Ureter (tissue), 1 donor: ENCODE results near the gene ANKRD39. TPM values are rescaled to one million over a fixed set of nuclear protein-coding genes. Genes with fewer than 3 reads are reported as not detected.
A peak's percentile ranks its signal among the peaks of the same experiment; 100 is the strongest.
"Not testable (repeated sequence)": the region's sequence is repeated elsewhere in the genome, so short reads cannot be mapped to it uniquely, and the experiment has no call there.

Experiments
- DNase-seq: peaks from one replicate; pipeline ENCODE4 v3.0.0-alpha.2; 2020; ENCODE audit warnings: low spot score
- total RNA-seq: library from RNA; stranded (reverse); gene quantifications from one replicate; pipeline ENCODE4 v1.2.4, GENCODE V29; 2023
- donor health status: DM: yes; HTN: yes; CAD: no.

The ANKRD39 gene
- 13.0 TPM for total RNA-seq

- DNase-seq, result peak; percentile 98
Measured at GRCh38 chr2:96857667-96858372, at the start of gene ANKRD39. TSS of gene ANKRD39 (minus strand) at chr2:96858016. CDS start at chr2:96857987, 29 bp downstream.

DNA sequence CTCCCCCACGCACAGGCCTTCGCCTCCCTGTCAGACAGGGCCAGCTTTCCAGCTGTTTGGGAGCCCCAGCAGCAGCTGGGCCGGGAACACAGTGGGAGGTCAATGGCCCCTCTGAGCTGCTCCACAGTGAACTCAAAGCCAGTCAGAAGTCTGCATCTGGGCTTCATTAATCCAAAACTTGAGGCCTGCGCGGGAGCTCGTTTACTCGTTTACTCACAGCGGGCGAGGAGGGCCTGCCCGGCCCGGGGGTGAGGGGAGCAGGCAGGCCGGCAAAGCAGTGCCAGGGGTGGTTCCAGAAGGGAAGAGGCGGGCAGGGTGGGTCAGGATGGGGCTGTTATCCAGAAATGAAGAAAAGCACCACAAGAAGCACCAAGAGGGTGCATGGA is 48.9 kb upstream of the ANKRD39 start:
- DNase-seq, result no peak

DNA sequence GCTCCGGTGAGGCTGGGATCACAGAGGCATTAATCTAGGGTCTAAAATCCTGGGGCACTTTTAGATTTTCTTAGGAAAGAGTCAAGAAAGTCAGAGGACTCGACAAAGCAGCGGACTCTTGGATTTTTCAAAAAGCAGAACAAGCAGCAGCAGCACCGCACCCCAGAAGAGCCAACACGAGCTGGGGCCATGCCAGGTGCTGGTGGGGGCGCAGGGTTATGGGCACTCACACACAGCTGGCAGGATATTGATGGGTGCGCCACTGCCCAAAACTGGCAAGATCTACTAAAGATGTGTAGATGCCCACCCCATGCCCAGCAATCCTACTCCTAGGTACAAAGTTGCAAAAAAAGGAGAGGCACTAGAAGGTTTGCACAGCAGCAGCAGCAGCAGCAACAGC is 46.0 kb upstream of the ANKRD39 start:
- no peak for DNase-seq

GRCh38 chr2:96903318-96903717 is 45.5 kb upstream of the ANKRD39 start:
- no peak for DNase-seq

GRCh38 chr2:96900237-96900636 is 42.4 kb upstream of the ANKRD39 start:
- no peak for DNase-seq

GRCh38 chr2:96899413-96899741 is 41.6 kb upstream of the ANKRD39 start:
- no peak for DNase-seq

DNA sequence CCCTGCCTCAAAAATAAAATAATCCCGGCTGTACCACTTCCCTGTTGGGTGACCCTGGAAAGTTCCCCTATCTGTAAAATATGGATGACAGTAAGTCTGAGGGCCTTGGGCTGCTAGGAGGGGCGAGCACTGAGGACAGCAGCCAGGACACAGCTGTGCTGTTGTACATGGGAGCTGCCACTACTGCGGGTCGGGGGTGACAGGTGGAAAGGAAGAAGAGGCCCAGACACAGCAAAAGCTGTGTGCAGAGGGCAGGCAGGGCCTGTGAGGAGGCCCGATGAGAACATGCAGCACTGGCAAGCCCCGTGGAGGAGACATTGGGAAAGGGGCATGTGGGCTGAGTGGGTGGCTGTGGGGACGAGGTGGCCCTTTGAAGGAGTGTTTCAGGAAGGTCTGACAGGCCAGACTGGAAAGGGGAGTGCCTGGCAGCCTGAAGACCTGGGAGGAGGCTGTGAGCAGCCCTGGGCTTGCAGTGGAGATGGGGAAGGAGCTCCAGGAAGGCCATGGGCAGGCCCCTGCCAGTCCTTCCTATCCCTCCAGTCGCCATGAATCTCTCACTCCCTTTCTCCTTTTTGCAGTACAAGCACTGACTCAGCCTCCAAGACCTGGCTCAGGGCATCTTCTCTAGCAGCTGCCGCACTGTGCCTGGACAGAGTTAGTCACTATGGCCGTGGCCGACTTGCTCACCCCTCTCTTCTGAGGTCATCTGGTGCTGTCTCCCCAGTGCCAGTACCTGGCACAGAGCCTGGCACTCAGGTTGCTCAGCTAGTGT is 41.0 kb upstream of the ANKRD39 start:
- no peak for DNase-seq

DNA sequence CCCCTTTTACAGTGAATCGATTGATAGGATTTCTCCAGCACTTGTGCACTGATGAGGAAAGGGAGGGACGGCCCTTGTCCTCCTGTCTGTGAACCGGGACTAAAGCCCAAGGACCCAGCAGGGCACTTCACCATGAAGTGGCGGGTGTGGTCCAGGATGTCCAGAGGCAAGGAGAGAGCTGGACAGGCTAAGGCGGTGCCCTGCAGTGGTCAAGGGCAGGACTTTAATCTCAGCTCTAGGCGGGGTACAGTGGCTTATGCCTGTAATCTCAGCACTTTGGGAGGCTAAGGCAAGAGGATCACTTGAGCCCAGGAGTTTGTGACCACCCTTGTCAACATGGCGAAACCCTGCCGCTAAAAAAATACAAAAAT is 40.3 kb upstream of the ANKRD39 start:
- DNase-seq, result no peak

DNA sequence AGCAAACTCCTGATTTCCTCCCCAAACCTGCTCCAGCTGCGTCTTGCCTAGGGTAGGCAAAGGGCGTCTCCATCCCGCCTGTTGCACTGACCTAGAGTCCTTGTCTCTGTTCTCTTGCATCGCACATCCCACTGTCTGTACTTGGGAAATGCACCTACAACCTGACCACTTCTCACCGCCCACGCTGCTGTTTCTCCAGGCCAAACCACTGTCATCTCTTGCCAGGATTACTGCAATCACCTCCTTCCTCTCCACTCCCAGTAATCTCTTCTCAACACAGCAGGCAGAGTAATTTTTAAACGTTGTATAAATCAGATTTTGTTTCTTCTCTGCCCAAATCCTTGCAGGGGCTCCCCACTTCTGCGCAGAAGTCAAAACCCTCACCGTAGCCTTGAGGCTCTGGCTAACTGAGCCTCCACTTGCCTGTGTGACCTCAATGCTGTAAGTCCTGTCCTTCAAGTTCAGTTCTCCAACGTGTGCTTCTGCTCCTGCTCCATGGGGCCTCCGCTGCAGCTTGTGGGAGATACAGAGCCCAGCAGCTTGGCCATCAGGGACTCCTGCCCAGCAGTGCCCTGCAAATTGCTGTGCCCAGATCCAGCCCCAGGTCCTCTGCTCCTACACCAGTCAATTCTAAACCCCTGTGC is 39.8 kb upstream of the ANKRD39 start:
- DNase-seq, result no peak

DNA sequence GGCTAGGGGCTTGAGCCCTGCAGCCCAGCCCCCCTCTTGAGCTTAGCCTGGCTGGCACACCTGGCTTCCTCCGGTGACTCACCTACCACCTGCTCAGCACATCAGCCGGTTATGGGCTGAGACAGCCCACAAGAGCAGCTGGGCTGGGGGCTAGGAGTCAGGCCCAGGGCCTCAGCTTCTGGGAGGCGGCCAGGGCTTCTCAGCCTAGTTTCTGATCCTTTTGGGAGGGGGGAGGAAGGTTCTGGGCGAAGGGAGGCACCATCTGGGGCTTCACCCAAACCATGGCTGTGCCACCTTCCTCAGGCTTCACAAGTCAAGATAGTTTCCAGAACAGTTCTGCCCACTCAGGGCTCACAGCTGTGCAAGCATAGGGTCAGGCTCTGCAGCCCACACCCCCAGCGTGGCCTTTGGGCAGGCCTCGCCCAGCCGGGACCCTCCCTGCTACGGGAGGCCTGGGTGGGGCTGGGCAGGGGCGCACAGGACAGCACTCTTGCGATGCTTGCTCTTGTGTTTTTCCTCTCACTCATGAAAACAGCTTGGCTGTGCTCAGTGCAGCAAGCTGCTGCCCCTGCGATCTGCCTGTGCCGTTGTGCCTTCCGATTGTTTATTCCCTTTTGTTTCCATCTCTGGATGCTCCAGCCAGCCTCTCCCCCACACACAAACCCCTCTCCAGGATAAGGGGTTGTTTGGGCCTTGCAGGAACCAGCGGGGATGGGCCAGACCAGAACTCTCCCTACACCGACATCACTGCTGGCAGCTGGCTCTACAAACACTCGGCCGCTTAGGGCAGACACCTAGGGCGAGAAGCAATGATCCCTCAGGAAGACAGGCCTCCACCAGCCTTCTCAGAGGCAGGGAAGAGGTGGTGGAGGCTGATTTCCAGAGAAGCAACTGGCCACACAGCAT is 38.2 kb upstream of the ANKRD39 start:
- DNase-seq, result no peak

- DNase-seq, result no peak
Measured at GRCh38 chr2:96895032-96895745, 37.4 kb upstream of the ANKRD39 start.

DNA sequence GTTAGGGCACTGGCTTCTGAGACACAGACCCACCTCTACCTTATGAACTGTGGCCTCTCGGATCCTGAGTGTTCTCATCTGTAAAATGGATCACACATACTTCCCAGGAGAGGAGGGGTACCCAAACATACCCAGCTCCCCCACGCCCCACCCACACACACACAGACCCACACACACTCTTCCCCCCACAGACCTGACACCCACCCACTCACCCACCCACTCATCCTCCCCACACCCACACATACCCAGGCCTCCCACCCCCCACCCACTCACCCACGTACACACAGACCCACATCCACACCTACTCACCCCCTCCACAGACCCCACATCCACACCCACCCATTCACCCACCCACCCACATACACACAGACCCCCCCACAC is 36.3 kb upstream of the ANKRD39 start:
- DNase-seq, result no peak

- no peak for DNase-seq
Measured at GRCh38 chr2:96893289-96894150, 35.7 kb upstream of the ANKRD39 start.

GRCh38 chr2:96891591-96892333 is 33.9 kb upstream of the ANKRD39 start:
- no peak for DNase-seq

- no peak for DNase-seq
Measured at GRCh38 chr2:96890726-96891385, 33.0 kb upstream of the ANKRD39 start.

- no peak for DNase-seq
Measured at GRCh38 chr2:96890252-96890651, 32.4 kb upstream of the ANKRD39 start.

DNA sequence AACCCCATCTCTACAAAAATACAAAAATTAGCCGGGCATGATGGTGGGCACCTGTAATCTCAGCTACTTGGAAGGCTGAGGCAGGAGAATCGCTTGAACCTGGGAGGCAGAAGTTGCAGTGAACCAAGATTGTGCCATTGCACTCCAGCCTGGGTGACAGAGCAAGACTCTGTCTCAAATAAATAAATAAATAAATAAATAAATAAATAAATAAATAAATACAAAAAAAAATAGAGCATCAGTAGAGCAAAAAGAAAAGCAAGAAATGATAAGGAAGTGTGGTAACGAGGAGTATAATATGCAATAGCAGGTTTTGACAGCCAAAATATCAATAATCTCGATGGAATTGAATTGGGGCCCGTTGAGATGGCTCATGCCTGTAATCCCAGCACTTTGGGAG is 31.7 kb upstream of the ANKRD39 start:
- DNase-seq, result not testable (repeated sequence)

GRCh38 chr2:96888072-96889011 is 30.5 kb upstream of the ANKRD39 start:
- peak; percentile 86 for DNase-seq
